DND-41 (cell line): ENCODE results near the gene RFNG.

Source experiments
- ATAC-seq: fragments of 200-7000 bp; cut with Tn5 transposase; 3 replicates; pipeline ENCODE4 v1.9.1; 2021; ENCODE audit warnings: low read depth; ENCODE audit not compliant: insufficient read depth
- DNase-seq: peaks from one replicate; pipeline ENCODE4 v3.0.0-alpha.2; 2020
- H2AFZ ChIP-seq: 2 replicates; pipeline ENCODE4 v1.6.0; 2012; ENCODE audit warnings: low read depth, low read length
- H3K27ac ChIP-seq: 2 replicates; pipeline ENCODE4 v1.5.1; 2012; ENCODE audit warnings: low read length, inconsistent platforms
- H3K27me3 ChIP-seq: fragments of 200-600 bp; sonication (generic); 2 replicates; pipeline ENCODE4 v1.6.0; 2012; ENCODE audit warnings: low read length, mild to moderate bottlenecking, inconsistent platforms; ENCODE audit not compliant: insufficient read depth, poor library complexity
- H3K36me3 ChIP-seq: 2 replicates; pipeline ENCODE4 v1.5.1; 2012; ENCODE audit warnings: low read length, inconsistent platforms; ENCODE audit not compliant: insufficient read depth
- H3K4me1 ChIP-seq: 2 replicates; pipeline ENCODE4 v1.5.1; 2012; ENCODE audit warnings: mild to moderate bottlenecking, low read length; ENCODE audit not compliant: insufficient read depth
- H3K4me2 ChIP-seq: 2 replicates; pipeline ENCODE4 v1.6.0; 2012; ENCODE audit warnings: mild to moderate bottlenecking, moderate library complexity, low read length, inconsistent platforms; ENCODE audit not compliant: insufficient read depth
- H3K4me3 ChIP-seq, 2 experiments: fragments of 200-600 bp in 1 of 2; shearing (Covaris generic) in 1 of 2; 2 replicates each; pipeline ENCODE4 v1.5.1; 2012 to 2016; ENCODE audit warnings: inconsistent platforms in 2 of 2, low read length in 2 of 2, mild to moderate bottlenecking in 2 of 2, low read depth in 1 of 2, moderate library complexity in 1 of 2
- H3K79me2 ChIP-seq: 2 replicates; pipeline ENCODE4 v1.6.0; 2012; ENCODE audit warnings: low read length, inconsistent platforms; ENCODE audit not compliant: insufficient read depth
- H3K9ac ChIP-seq: 2 replicates; pipeline ENCODE4 v1.6.0; 2012; ENCODE audit warnings: low read depth, mild to moderate bottlenecking, inconsistent platforms, low read length, moderate library complexity
- H3K9me3 ChIP-seq: 2 replicates; pipeline ENCODE4 v1.5.1; 2012; ENCODE audit warnings: low read length, moderate library complexity, mild to moderate bottlenecking, inconsistent platforms; ENCODE audit not compliant: insufficient read depth, severe bottlenecking
- H4K20me1 ChIP-seq: 2 replicates; pipeline ENCODE4 v1.6.0; 2012; ENCODE audit warnings: low read length; ENCODE audit not compliant: insufficient read depth
- CTCF ChIP-seq: IDR thresholded peaks from 2 replicates; pipeline ENCODE4 v1.5.1; 2012; ENCODE audit warnings: borderline replicate concordance, low read length, moderate library complexity, mild to moderate bottlenecking; ENCODE audit not compliant: poor library complexity, severe bottlenecking; ENCODE audit errors: extremely low read depth
- EZH2 ChIP-seq: IDR thresholded peaks from 3 replicates; pipeline ENCODE4 v1.6.1; 2012; ENCODE audit warnings: borderline replicate concordance, low read depth, mild to moderate bottlenecking, moderate library complexity, low read length, inconsistent platforms; ENCODE audit not compliant: severe bottlenecking

RFNG gene

GRCh38 chr17:82016061-82016874 lies 35.3 kb downstream of the RFNG start:
- peaks cover 13% of the 10 kb centered on the region for H3K4me1 ChIP-seq

GRCh38 chr17:82015311-82015971 lies 36.2 kb downstream of the RFNG start:
- no peak overlapping the region for H3K27ac ChIP-seq
- H3K36me3 ChIP-seq, result peaks cover 31% of the 10 kb centered on the region
- H2AFZ ChIP-seq, result no peak overlapping the region
- no peak overlapping the region for H3K9ac ChIP-seq
- H3K4me2 ChIP-seq, result no peak overlapping the region
- no peaks in the 10 kb centered on the region for H3K9me3 ChIP-seq
- H3K4me3 ChIP-seq, result no peak overlapping the region
- peaks cover 5% of the 10 kb centered on the region for H3K4me1 ChIP-seq
- H3K79me2 ChIP-seq, result peaks cover 7% of the 10 kb centered on the region
- DNase-seq (no peak), ATAC-seq (no peak)
- no peaks in the 10 kb centered on the region for H3K27me3 ChIP-seq
- peaks cover 17% of the 10 kb centered on the region for H4K20me1 ChIP-seq
- TF ChIP-seq CTCF (no peak), EZH2 (no peak)

More at GRCh38 chr17:82016061-82016874, 35.3 kb downstream of the RFNG start:
- DNase-seq (no peak), ATAC-seq (no peak)
- Histone ChIP-seq H3K9ac (no peak overlapping the region), H2AFZ (no peak overlapping the region), H3K27ac (no peak overlapping the region), H3K4me2 (no peak overlapping the region), H3K27me3 (no peaks in the 10 kb centered on the region), H3K36me3 (peaks cover 31% of the 10 kb centered on the region), H3K79me2 (peaks cover 15% of the 10 kb centered on the region), H4K20me1 (peaks cover 25% of the 10 kb centered on the region), H3K9me3 (no peaks in the 10 kb centered on the region), H3K4me3 (no peak overlapping the region)
- TF ChIP-seq CTCF (no peak), EZH2 (no peak)

GRCh38 chr17:82014971-82015310 lies 36.7 kb downstream of the RFNG start:
- no peak overlapping the region for H3K4me3 ChIP-seq
- H2AFZ ChIP-seq, result no peak overlapping the region
- ATAC-seq (no peak), DNase-seq (no peak)
- peaks cover 2% of the 10 kb centered on the region; the same call in 1 of the 2 replicates for H3K79me2 ChIP-seq
- H3K4me1 ChIP-seq, result no peaks in the 10 kb centered on the region
- no peak overlapping the region for H3K27ac ChIP-seq
- peaks cover 12% of the 10 kb centered on the region for H4K20me1 ChIP-seq
- no peaks in the 10 kb centered on the region for H3K9me3 ChIP-seq
- no peaks in the 10 kb centered on the region for H3K27me3 ChIP-seq
- peaks cover 27% of the 10 kb centered on the region for H3K36me3 ChIP-seq
- H3K9ac ChIP-seq, result no peak overlapping the region
- TF ChIP-seq CTCF, result no peak
- no peak for TF ChIP-seq EZH2
- H3K4me2 ChIP-seq, result no peak overlapping the region
